Chondrocyte (in vitro differentiated cells): Measurements from ENCODE around the gene BEST3. TPM values are rescaled to one million over a fixed set of nuclear protein-coding genes. Genes with fewer than 3 reads are reported as not detected.

Experiments used
- DNase-seq: peaks from one replicate; pipeline ENCODE4 v3.0.0; 2021; ENCODE audit warnings: mixed read lengths, low spot score
- H3K27ac Mint-ChIP-seq: one replicate; pipeline ENCODE4 v1.8.0; 2021; ENCODE audit warnings: mild to moderate bottlenecking, moderate library complexity, mixed read lengths; ENCODE audit not compliant: unreplicated experiment
- H3K27me3 Mint-ChIP-seq: 2 replicates; pipeline ENCODE4 v1.8.0; 2021; ENCODE audit warnings: low read depth, mixed read lengths
- H3K36me3 Mint-ChIP-seq: 2 replicates; pipeline ENCODE4 v1.8.0; 2021; ENCODE audit warnings: low read depth, mixed read lengths
- H3K4me1 Mint-ChIP-seq: 2 replicates; pipeline ENCODE4 v1.8.0; 2021; ENCODE audit warnings: low read depth, mild to moderate bottlenecking, mixed read lengths
- H3K4me3 Mint-ChIP-seq: one replicate; pipeline ENCODE4 v1.8.0; 2021; ENCODE audit warnings: mild to moderate bottlenecking, moderate library complexity, mixed read lengths; ENCODE audit not compliant: unreplicated experiment
- H3K9me3 Mint-ChIP-seq: 2 replicates; pipeline ENCODE4 v1.8.0; 2021; ENCODE audit warnings: low read depth, mixed read lengths
- CTCF ChIP-seq: fragments of 200-600 bp; sonication (generic); IDR thresholded peaks from 2 replicates; pipeline ENCODE4 v1.5.0; 2021; ENCODE audit warnings: antibody characterized with exemption, mild to moderate bottlenecking, moderate library complexity
- total RNA-seq: library from RNA; stranded (reverse); gene quantifications from 3 replicates; pipeline ENCODE4 v1.2.1, GENCODE V29; 2021

Gene BEST3
- total RNA-seq, 1 donor from 2014 or later = 0.20 TPM

- H3K4me3 Mint-ChIP-seq = no peak overlapping the region
- DNase-seq = no peak
- no peaks in the 10 kb centered on the region for H3K4me1 Mint-ChIP-seq
- TF ChIP-seq CTCF = peak; percentile 58
- no peaks in the 10 kb centered on the region for H3K27me3 Mint-ChIP-seq
- no peaks in the 10 kb centered on the region for H3K9me3 Mint-ChIP-seq
- no peak overlapping the region for H3K27ac Mint-ChIP-seq
- H3K36me3 Mint-ChIP-seq = no peaks in the 10 kb centered on the region
Measured at GRCh38 chr12:69630191-69630590, 68.9 kb downstream of the BEST3 start.

DNA sequence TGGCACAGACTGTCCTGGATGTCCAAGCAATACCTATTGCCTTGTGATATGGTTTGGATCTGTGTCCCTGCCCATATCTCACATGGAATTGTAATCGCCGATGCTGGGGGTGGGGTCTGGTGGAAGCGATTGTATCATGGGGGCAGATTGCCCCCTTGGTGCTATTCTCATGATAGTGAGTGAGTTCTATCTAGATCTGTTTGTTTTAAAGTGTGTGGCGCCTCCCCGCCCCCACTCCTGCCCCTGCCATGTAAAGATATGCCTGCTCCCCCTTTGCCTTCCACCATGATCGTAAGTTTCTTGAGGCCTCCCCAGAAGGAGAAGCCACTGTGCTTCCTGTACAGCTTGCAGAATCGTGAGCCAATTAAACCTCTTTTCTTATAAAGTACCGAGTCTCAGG, 71.6 kb downstream of the BEST3 start:
- H3K4me3 Mint-ChIP-seq = no peak overlapping the region
- no peaks in the 10 kb centered on the region for H3K27me3 Mint-ChIP-seq
- DNase-seq = no peak
- H3K36me3 Mint-ChIP-seq = no peaks in the 10 kb centered on the region
- H3K27ac Mint-ChIP-seq = no peak overlapping the region
- no peak for TF ChIP-seq CTCF
- H3K4me1 Mint-ChIP-seq = no peaks in the 10 kb centered on the region
- H3K9me3 Mint-ChIP-seq = no peaks in the 10 kb centered on the region

- no peak overlapping the region for H3K4me3 Mint-ChIP-seq
- no peak overlapping the region for H3K27ac Mint-ChIP-seq
- no peaks in the 10 kb centered on the region for H3K36me3 Mint-ChIP-seq
- no peaks in the 10 kb centered on the region for H3K4me1 Mint-ChIP-seq
- no peak for DNase-seq
- no peaks in the 10 kb centered on the region for H3K27me3 Mint-ChIP-seq
- H3K9me3 Mint-ChIP-seq = no peaks in the 10 kb centered on the region
- no peak for TF ChIP-seq CTCF
Measured at GRCh38 chr12:69623970-69624369, 75.1 kb downstream of the BEST3 start.

GRCh38 chr12:69621551-69621950, 77.6 kb downstream of the BEST3 start:
- H3K4me1 Mint-ChIP-seq = no peaks in the 10 kb centered on the region
- H3K27me3 Mint-ChIP-seq = no peaks in the 10 kb centered on the region
- TF ChIP-seq CTCF = no peak
- peaks cover 2% of the 10 kb centered on the region for H3K9me3 Mint-ChIP-seq
- DNase-seq = no peak
- no peak overlapping the region for H3K4me3 Mint-ChIP-seq
- no peak overlapping the region for H3K27ac Mint-ChIP-seq
- no peaks in the 10 kb centered on the region for H3K36me3 Mint-ChIP-seq

DNA sequence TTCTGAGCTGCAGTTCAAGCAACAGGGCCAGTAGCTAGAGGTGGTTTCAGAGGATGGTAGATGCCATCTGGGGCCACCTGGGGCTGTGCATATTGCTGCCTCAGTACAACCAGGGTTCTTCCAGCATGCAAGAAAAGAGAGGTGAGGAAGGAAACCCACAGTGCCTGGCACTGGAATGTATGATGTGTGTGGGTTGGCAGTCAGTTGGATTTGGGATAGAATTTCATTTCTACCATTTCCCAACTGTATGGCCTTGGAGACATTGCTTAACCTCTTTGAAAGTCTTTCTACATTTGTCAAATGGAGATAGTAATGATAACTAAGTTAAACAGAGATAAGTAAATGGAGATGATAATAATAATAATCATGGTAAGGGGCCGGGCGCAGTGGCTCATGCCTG, 78.2 kb downstream of the BEST3 start:
- H3K4me1 Mint-ChIP-seq = no peaks in the 10 kb centered on the region
- no peak overlapping the region for H3K27ac Mint-ChIP-seq
- no peak for DNase-seq
- H3K36me3 Mint-ChIP-seq = no peaks in the 10 kb centered on the region
- no peak overlapping the region for H3K4me3 Mint-ChIP-seq
- H3K27me3 Mint-ChIP-seq = no peaks in the 10 kb centered on the region
- H3K9me3 Mint-ChIP-seq = peaks cover 2% of the 10 kb centered on the region
- TF ChIP-seq CTCF = no peak
